Mesenchymal stem cell (in vitro differentiated cells and primary cell): ENCODE measurements around the gene ZNF446.

Experiments
- DNase-seq: peaks from one replicate; pipeline ENCODE4 v3.0.0-alpha.2; 2013
- H2AFZ ChIP-seq: one replicate; pipeline ENCODE4 v1.6.1; 2013; ENCODE audit warnings: low read depth, mild to moderate bottlenecking, control low read depth, inconsistent platforms, low read length, moderate library complexity
- H2AK5ac ChIP-seq: 2 replicates; pipeline ENCODE4 v1.6.1; 2013; ENCODE audit warnings: low read length, moderate library complexity, mild to moderate bottlenecking, inconsistent platforms; ENCODE audit not compliant: severe bottlenecking
- H2BK120ac ChIP-seq: one replicate; pipeline ENCODE4 v1.6.1; 2013; ENCODE audit warnings: low read depth, mild to moderate bottlenecking, inconsistent platforms, low read length, moderate library complexity
- H2BK12ac ChIP-seq, 2 experiments: one replicate each; pipeline ENCODE4 v1.6.1; 2013; ENCODE audit warnings: inconsistent platforms in 2 of 2, low read length in 2 of 2, mild to moderate bottlenecking in 2 of 2, moderate library complexity in 2 of 2, control low read depth in 1 of 2
- H2BK15ac ChIP-seq: one replicate; pipeline ENCODE4 v1.6.1; 2013; ENCODE audit warnings: mild to moderate bottlenecking, low read depth, inconsistent platforms; ENCODE audit not compliant: poor library complexity, severe bottlenecking
- H2BK5ac ChIP-seq: 2 replicates; pipeline ENCODE4 v1.6.1; 2013; ENCODE audit warnings: low read depth, mild to moderate bottlenecking, low read length, control low read depth, inconsistent platforms; ENCODE audit not compliant: poor library complexity, severe bottlenecking
- H3K14ac ChIP-seq, 2 experiments: one replicate each; pipeline ENCODE4 v1.6.1; 2013; ENCODE audit warnings: inconsistent platforms in 2 of 2, low read length in 2 of 2, control low read depth in 1 of 2, mild to moderate bottlenecking in 1 of 2, moderate library complexity in 1 of 2
- H3K18ac ChIP-seq, 2 experiments: one replicate each; pipeline ENCODE4 v1.6.1; 2013; ENCODE audit warnings: inconsistent platforms in 2 of 2, low read length in 2 of 2, control low read depth in 1 of 2, low read depth in 1 of 2, mild to moderate bottlenecking in 1 of 2
- H3K23ac ChIP-seq, 2 experiments: one replicate each; pipeline ENCODE4 v1.6.1; 2013; ENCODE audit warnings: inconsistent platforms in 2 of 2, low read length in 2 of 2, mild to moderate bottlenecking in 2 of 2, moderate library complexity in 2 of 2, control low read depth in 1 of 2
- H3K27ac ChIP-seq: 2 replicates; pipeline ENCODE4 v1.5.1; 2013; ENCODE audit warnings: mild to moderate bottlenecking, moderate library complexity, low read length, control low read depth, inconsistent platforms; ENCODE audit not compliant: poor library complexity, severe bottlenecking
- H3K27me3 ChIP-seq, 2 experiments: 2 replicates each; pipeline versions ENCODE4 v1.6.1 to v1.7.0; 2013; ENCODE audit warnings: low read length in 2 of 2, mild to moderate bottlenecking in 2 of 2, moderate library complexity in 2 of 2, control low read depth in 1 of 2, inconsistent platforms in 1 of 2; ENCODE audit not compliant: control insufficient read depth in 1 of 2, insufficient read depth in 1 of 2
- H3K36me3 ChIP-seq, 2 experiments: 2 replicates each; pipeline versions ENCODE4 v1.6.1 to v1.7.0; 2013; ENCODE audit warnings: low read length in 2 of 2, control low read depth in 1 of 2, inconsistent platforms in 1 of 2, low read depth in 1 of 2, mild to moderate bottlenecking in 1 of 2; ENCODE audit not compliant: insufficient read depth in 2 of 2, control insufficient read depth in 1 of 2
- H3K4ac ChIP-seq, 2 experiments: one replicate each; pipeline ENCODE4 v1.6.1; 2013; ENCODE audit warnings: inconsistent platforms in 2 of 2, low read length in 2 of 2, mild to moderate bottlenecking in 2 of 2, moderate library complexity in 2 of 2, control low read depth in 1 of 2, low read depth in 1 of 2
- H3K4me1 ChIP-seq: 2 replicates; pipeline ENCODE4 v1.6.1; 2013; ENCODE audit warnings: low read depth, low read length, control low read depth; ENCODE audit not compliant: control insufficient read depth, insufficient read depth
- H3K4me2 ChIP-seq: 2 replicates; pipeline ENCODE4 v1.6.1; 2013; ENCODE audit warnings: low read length, mild to moderate bottlenecking, inconsistent platforms; ENCODE audit not compliant: poor library complexity, severe bottlenecking
- H3K4me3 ChIP-seq, 2 experiments: 2 replicates each; pipeline versions ENCODE4 v1.5.1 to v1.7.0; 2013; ENCODE audit warnings: low read length in 2 of 2, mild to moderate bottlenecking in 2 of 2, control low read depth in 1 of 2, low read depth in 1 of 2; ENCODE audit not compliant: insufficient read depth in 1 of 2
- H3K79me1 ChIP-seq: replicated peaks from 2 replicates; pipeline ENCODE4 v1.6.1; 2013; ENCODE audit warnings: mild to moderate bottlenecking, control low read depth, low read length, inconsistent platforms; ENCODE audit not compliant: poor library complexity, severe bottlenecking
- H3K9ac ChIP-seq: 2 replicates; pipeline ENCODE4 v1.7.0; 2013; ENCODE audit warnings: mild to moderate bottlenecking, low read length, moderate library complexity
- H3K9me3 ChIP-seq: 2 replicates; pipeline ENCODE4 v1.7.0; 2013; ENCODE audit warnings: mild to moderate bottlenecking, low read length; ENCODE audit not compliant: control insufficient read depth
- H4K8ac ChIP-seq: one replicate; pipeline ENCODE4 v1.6.1; 2013; ENCODE audit warnings: inconsistent platforms, mild to moderate bottlenecking, low read length, moderate library complexity
- H4K91ac ChIP-seq: one replicate; pipeline ENCODE4 v1.6.1; 2013; ENCODE audit warnings: mild to moderate bottlenecking, low read length, inconsistent platforms
- WGBS: methylation state at CpG from one replicate; pipeline ENCODE4 v1.1.7; 2013; ENCODE audit warnings: mixed read lengths; 5-methylcytosine and 5-hydroxymethylcytosine counted together

Gene ZNF446

GRCh38 chr19:58514564-58515022 lies 38.4 kb downstream of the ZNF446 start:
- Histone ChIP-seq H3K27me3 (no peaks in the 10 kb centered on the region), H3K9me3 (no peaks in the 10 kb centered on the region), H2BK15ac (no peak overlapping the region), H3K18ac (peak overlapping the region; percentile 27 to 72), H3K4me1 (peaks cover 28% of the 10 kb centered on the region), H2BK5ac (no peak overlapping the region), H2AFZ (no peak overlapping the region), H3K9ac (peak overlapping the region; percentile 87), H2BK120ac (no peak overlapping the region), H3K4me3 (peak overlapping the region in 1 of 2 experiments; percentile 81), H3K23ac (no peak overlapping the region), H3K36me3 (peaks cover 25 to 62% of the 10 kb centered on the region in 2 experiments), H2BK12ac (no peak overlapping the region), H3K14ac (peak overlapping the region in 1 of 2 experiments; percentile 56), H4K8ac (peak overlapping the region; percentile 61), H3K4ac (peak overlapping the region; percentile 10 to 20), H3K79me1 (peaks cover 36% of the 10 kb centered on the region), H4K91ac (peak overlapping the region; percentile 23), H3K27ac (no peak overlapping the region), H3K4me2 (no peak overlapping the region), H2AK5ac (no peak overlapping the region)
- no peak for DNase-seq
- 87% methylated on average over 3 of the region's 3 CpGs for WGBS

- H3K23ac ChIP-seq: no peak overlapping the region
- peak overlapping the region; percentile 87 for H3K9ac ChIP-seq
- H3K4ac ChIP-seq: no peak overlapping the region
- H2BK5ac ChIP-seq: no peak overlapping the region
- no peak overlapping the region for H4K91ac ChIP-seq
- H2BK120ac ChIP-seq: no peak overlapping the region
- no peak overlapping the region for H2BK15ac ChIP-seq
- no peak overlapping the region for H3K4me3 ChIP-seq
- no peak overlapping the region for H3K18ac ChIP-seq
- no peak overlapping the region for H2AFZ ChIP-seq
- no peaks in the 10 kb centered on the region for H3K27me3 ChIP-seq
- WGBS: 88% methylated on average over 2 of the region's 2 CpGs
- no peak overlapping the region for H3K4me2 ChIP-seq
- H3K4me1 ChIP-seq: peaks cover 28% of the 10 kb centered on the region
- H3K9me3 ChIP-seq: no peaks in the 10 kb centered on the region
- no peak overlapping the region for H3K14ac ChIP-seq
- H3K27ac ChIP-seq: no peak overlapping the region
- DNase-seq: no peak
- H2BK12ac ChIP-seq: no peak overlapping the region
- peaks cover 22 to 59% of the 10 kb centered on the region in 2 experiments for H3K36me3 ChIP-seq
- no peak overlapping the region for H2AK5ac ChIP-seq
- H4K8ac ChIP-seq: no peak overlapping the region
- peaks cover 39% of the 10 kb centered on the region for H3K79me1 ChIP-seq
These were observed 39.1 kb downstream of the ZNF446 start for GRCh38 chr19:58515259-58515658.

- Histone ChIP-seq H3K79me1 (peaks cover 39% of the 10 kb centered on the region), H2BK12ac (no peak overlapping the region), H3K27ac (no peak overlapping the region), H3K23ac (no peak overlapping the region), H3K27me3 (no peaks in the 10 kb centered on the region), H2BK5ac (no peak overlapping the region), H2AFZ (no peak overlapping the region), H3K4me1 (peaks cover 29% of the 10 kb centered on the region), H3K4ac (no peak overlapping the region), H2AK5ac (no peak overlapping the region), H3K4me2 (no peak overlapping the region), H3K18ac (no peak overlapping the region), H3K4me3 (no peak overlapping the region), H4K91ac (peak overlapping the region; percentile 52), H3K14ac (no peak overlapping the region), H2BK15ac (no peak overlapping the region), H4K8ac (no peak overlapping the region), H2BK120ac (no peak overlapping the region), H3K9me3 (no peaks in the 10 kb centered on the region), H3K9ac (peak overlapping the region; percentile 87), H3K36me3 (peaks cover 22 to 56% of the 10 kb centered on the region in 2 experiments)
- no peak for DNase-seq
- WGBS: 96% methylated on average over 25 of the region's 25 CpGs
These were observed 40.2 kb downstream of the ZNF446 start for GRCh38 chr19:58516246-58516836.

DNA sequence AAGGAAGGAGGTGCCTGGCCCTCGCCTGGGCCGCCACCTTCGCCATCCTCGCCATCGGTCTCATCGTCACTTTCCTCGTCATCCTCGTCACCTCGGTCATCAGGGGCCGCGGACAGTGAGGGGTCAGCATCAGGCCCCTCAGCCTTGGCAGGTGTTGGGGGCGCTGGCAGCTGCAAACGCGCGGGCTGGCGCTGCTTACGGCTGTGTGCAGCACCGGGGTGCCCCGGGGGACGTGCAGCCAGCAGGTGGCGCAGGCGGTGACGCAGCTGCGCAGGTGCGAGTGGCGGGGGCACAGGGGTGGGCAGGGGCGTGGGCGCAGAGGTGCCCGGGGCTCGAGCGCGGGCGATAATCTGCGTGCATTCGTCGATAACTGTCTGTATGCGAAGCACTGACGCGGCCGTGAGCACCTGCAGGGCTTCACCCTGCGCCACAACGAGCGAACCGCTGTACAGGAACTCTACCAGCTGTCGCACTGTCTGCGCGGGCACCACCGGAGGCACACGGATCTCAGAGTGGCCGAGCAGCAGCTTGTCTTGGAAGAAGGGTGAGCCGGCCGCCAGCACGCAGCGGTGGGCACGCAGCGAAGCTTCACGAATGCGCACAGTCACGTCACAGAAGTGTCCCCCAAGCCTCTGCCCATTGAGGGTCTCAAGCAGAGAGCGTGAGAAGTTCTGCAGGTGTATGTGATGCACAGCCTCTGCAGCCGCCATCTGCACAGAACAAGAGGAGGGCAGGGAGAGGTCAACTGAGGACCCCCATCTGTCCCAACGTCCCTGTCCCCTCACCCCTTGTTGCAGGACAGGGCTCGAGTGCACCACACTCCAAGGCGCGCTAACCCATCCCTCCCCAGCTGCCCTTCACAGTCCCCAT lies 41.0 kb downstream of the ZNF446 start:
- no peak overlapping the region for H2BK120ac ChIP-seq
- H4K91ac ChIP-seq: peak overlapping the region; percentile 52
- H3K4me1 ChIP-seq: peaks cover 29% of the 10 kb centered on the region
- H3K4ac ChIP-seq: no peak overlapping the region
- no peak overlapping the region for H4K8ac ChIP-seq
- H3K79me1 ChIP-seq: peaks cover 38% of the 10 kb centered on the region
- H3K14ac ChIP-seq: no peak overlapping the region
- no peak overlapping the region for H3K27ac ChIP-seq
- H3K4me3 ChIP-seq: peak overlapping the region in 1 of 2 experiments; percentile 13
- H3K4me2 ChIP-seq: no peak overlapping the region
- H2BK15ac ChIP-seq: no peak overlapping the region
- 97% methylated on average over 62 of the region's 65 CpGs for WGBS
- no peak for DNase-seq
- no peak overlapping the region for H3K23ac ChIP-seq
- H3K9me3 ChIP-seq: no peaks in the 10 kb centered on the region
- peaks cover 22 to 48% of the 10 kb centered on the region in 2 experiments for H3K36me3 ChIP-seq
- H2BK5ac ChIP-seq: no peak overlapping the region
- no peak overlapping the region for H3K18ac ChIP-seq
- H3K9ac ChIP-seq: peak overlapping the region; percentile 98
- H2AFZ ChIP-seq: no peak overlapping the region
- no peak overlapping the region for H2AK5ac ChIP-seq
- no peaks in the 10 kb centered on the region for H3K27me3 ChIP-seq
- H2BK12ac ChIP-seq: no peak overlapping the region
